Endothelial cell of umbilical vein (primary cell): ENCODE measurements around the gene ZBTB40.

Source experiments
- CTCF ChIP-seq, 2 donors: IDR thresholded peaks; 1 replicate in 1 of 2; 2 replicates in 1 of 2; pipeline ENCODE4 v1.5.1; 2011; ENCODE audit warnings: low read length in 2 of 2, mild to moderate bottlenecking in 2 of 2, moderate library complexity in 2 of 2, control low read depth in 1 of 2, inconsistent platforms in 1 of 2, low read depth in 1 of 2; ENCODE audit not compliant: insufficient read depth in 1 of 2; ENCODE audit errors: extremely low read depth in 1 of 2
- MAX ChIP-seq: IDR thresholded peaks from 2 replicates; pipeline ENCODE4 v1.6.1; 2011; ENCODE audit not compliant: insufficient read depth, insufficient read length
- POLR2A ChIP-seq: IDR thresholded peaks from 2 replicates; pipeline ENCODE4 v1.6.1; 2012; ENCODE audit warnings: low read depth, mild to moderate bottlenecking, control low read depth, low read length
- POLR2AphosphoS5 ChIP-seq: IDR thresholded peaks from 2 replicates; pipeline ENCODE4 v1.6.1; 2012; ENCODE audit warnings: low read depth, mild to moderate bottlenecking, control low read depth, low read length, moderate library complexity; ENCODE audit not compliant: insufficient read depth

GRCh38 chr1:22572818-22573217, 121.2 kb downstream of the ZBTB40 start:
- TF ChIP-seq CTCF (IDR thresholded peaks at IDR 0.05; ENCODE audit: extremely low read depth in 1 of 2, insufficient read depth in 1 of 2, low read depth in 1 of 2, low read length in 2 of 2) (no peak), MAX (no peak), POLR2AphosphoS5 (no peak), POLR2A (no peak)
